HPDE6-E6E7 (cell line): ENCODE measurements around the gene CAT.

Experiments
- DNase-seq: peaks from one replicate; pipeline ENCODE4 v3.0.0; 2011; ENCODE audit warnings: missing footprints; ENCODE audit errors: extremely low spot score

CAT gene

DNA sequence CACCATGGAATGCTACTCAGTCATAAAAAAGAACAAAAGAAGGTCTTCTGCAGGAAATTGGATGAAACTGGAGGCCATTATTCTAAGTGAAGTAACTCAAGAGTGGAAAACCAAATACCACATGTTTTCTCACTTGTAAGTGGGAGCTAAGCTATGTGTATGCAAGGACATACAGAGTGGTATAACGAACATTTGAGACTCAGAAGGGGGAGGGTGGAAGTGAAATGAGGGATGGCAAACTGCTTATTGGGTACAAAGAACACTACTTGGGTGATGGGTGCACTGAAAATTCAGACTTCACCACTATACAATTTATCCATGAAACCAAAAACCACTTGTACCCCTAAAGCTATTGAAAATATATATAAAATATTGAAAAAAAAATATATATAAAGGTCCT lies 13.4 kb upstream of the CAT start:
- no peak for DNase-seq

GRCh38 chr11:34425867-34426266 lies 12.9 kb upstream of the CAT start:
- DNase-seq, result no peak

- no peak for DNase-seq
These were observed 12.0 kb upstream of the CAT start for GRCh38 chr11:34426766-34427185.

GRCh38 chr11:34427186-34427805 lies 11.4 kb upstream of the CAT start:
- peak; percentile 35 for DNase-seq

DNA sequence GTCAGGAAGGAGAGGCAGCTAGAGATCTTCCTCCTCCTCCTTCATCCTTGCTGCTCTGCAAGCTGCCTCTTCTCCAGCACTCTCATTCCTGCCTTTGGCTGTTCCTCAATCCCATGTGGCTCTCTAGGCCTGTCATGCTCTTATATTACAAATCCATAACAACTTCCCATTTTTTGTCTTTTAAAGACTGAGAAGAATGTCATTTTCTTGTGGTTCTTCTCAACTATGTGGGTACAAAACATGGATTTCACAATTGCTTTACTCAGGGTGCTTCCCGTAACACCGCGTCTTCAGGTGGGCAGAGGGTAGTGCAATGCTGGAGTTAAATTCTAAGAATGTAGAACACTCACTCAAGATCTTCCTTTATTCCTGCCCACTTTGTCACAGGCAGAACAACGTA lies 6.8 kb upstream of the CAT start:
- no peak for DNase-seq

DNA sequence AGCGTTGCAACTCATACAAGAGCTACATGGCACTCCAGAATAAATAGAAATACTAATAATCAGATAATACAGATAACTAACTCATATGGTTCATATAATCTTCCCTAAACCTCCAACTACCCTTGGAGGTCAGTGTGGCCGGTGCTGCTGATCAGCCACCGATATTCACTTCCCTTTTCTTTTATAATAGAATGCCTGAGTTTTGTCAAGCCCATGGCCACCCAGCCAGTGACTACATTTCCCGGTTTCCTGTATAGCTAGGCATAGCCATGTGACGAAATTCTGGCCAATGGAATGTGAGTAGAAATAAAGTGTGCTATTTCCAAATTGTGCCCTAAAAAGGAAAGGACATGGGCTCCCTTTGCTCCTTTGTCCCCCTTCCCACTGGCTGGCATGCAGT lies 5.9 kb upstream of the CAT start:
- no peak for DNase-seq

GRCh38 chr11:34433899-34434298 lies 4.8 kb upstream of the CAT start:
- no peak for DNase-seq

DNA sequence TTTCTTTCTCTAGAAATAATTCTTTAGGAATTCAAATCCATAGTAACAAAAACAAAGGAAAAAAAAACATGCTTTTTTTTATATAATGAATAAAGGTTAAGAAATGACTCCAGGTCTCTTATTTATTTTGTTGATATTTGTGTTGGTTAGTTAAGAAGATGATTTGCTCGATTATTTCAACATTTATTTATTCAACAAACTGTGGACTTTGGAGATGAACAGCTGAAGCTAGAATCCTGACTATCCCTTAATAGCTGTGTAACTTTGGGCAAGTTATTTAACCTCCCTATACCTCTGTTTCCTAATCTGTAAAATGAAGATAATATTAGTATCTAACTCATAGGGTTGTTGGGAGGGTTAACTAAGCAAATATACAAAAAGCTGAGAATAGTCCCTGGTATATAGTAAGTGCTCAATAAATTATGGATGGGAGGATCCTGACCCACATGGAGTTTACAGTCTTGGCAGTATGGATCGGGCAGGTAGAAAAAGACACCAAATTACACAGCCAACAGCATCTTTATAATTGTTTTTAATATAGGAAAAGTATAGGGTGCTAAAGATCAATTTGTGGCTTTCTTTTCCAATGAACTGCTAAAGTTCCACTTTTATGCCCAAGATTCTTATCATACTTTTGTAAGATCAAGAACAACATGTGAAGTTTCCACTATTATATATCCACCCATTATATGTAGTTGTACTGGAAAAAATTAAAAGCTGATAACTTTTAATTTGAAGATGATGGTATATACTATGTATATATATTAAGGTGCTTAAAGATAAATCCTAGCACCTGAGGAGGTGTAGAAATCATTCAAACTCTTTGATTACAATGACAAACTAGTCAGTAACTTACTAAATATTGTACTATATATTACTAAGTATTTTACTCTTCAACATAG lies 1.3 kb upstream of the CAT start:
- DNase-seq, result no peak

DNA sequence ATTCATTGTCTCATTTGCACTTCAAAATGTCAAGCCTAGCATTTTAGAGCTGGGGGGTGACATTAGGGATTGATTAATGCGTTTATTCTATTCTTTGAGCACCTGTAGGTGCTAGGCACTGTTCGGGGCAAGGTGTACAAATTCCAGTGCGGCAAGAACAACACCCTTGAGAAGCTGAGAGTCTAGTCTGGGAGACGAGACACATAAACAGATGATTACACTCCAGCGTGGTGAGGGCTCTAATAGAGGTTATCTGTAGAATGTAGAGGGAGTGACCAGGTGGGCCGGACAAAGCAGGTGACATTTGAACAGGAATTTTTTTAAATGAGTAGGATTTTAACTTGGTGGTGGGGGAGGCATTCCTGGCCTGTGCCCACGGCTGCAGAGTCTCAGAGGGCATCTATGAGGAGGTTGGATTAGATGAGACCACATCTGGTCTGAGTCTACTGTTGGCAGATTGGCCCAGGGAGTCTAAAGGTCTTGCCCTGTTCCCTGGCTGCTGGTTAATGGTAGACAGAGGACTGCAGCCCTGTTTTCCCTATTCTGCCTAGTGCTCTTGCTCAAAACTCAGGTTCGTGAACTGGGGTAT lies 970 bp downstream of the CAT start:
- no peak for DNase-seq

DNA sequence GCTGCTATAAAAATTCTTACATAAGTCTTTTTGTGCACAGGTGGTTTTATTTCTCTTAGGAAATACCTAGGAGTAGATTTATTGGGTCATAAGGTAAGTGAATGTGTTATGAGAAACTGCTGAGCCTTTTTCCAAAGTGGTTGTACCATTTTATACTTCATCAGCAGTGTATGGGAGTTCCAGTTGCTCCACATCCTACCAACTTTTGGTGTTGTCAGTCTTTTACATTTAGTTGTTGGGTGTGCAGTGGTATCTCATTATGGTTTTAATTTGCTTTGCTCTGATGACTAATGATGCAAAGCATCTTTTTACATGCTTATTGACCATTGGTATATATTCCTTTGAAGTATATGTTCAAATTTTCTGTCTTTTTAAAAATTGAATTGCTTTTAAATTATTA lies 3.1 kb downstream of the CAT start:
- no peak for DNase-seq

DNA sequence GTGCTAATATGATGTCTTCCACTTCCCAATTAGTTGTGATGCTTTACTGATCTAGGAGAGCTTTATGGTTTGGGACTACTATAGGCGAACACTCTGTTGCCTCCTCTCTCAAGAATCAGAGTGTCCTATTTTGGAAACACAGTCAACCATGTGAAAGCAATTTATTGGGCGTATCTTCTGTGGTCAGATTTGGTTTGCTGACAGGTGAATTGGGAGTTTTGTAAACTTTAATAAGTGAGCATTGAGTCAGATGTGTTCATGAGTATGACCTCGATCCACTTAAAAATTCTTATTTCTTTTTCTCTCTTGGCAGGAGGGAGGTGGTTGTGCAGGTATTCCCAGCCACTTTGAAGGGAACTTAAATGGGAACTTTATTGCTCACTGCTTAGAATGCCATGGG lies 4.4 kb downstream of the CAT start:
- no peak for DNase-seq

DNA sequence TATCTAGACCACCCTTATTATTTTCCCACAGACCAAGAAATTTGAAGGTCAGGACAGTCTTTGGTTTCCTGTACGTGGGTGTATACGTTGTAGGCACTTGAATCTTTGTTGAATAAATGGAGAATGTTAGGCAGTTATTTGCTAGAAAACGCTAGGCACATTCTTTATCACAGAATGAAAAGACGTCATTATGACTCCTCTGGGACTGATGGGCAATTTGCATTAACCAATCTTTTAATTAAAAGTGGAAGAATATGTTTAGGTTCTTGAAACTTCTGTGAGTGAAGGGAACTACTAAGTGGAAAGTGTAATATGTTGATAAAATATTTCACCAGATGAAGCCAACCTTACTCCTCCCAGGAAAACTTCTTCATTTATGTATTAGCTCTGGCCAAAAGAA lies 5.7 kb downstream of the CAT start:
- DNase-seq, result no peak

DNA sequence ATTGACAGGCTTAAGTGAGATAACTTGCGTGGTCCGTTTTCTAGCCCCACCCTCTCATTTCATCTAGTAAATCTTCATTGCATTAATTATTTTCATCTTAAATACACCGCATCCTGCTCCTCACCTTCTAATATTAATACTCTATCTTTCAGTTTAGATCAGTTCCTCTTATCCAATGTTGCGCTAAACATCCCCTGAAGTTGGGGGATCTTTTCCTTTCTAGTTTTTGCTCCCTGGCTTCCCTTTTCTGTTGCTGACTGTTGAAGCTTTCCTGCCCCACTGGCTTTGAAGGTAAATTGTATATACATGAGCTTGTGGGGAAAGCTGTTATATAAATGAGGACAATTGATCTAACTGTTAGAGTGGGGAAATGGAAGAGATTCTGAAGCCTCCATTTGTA lies 7.2 kb downstream of the CAT start:
- DNase-seq, result no peak

DNA sequence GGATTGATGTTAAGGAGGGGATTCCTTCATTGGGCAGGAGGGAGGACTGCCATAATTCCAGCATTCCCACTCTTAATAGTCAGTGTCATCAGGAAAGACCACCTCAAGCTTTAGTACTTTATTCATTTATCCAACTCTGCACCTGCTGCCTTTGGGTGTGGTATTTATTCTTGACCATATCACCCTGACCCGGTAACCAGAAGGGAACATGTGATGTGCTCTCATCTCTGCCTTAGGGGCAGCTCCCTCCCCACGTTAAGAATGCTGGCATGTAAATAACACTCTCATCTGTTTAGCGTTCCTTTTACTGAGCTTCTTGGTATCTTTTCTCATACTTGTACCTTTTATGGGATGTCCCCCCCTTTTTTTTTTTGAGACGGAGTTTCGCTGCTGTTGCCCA lies 7.7 kb downstream of the CAT start:
- no peak for DNase-seq

DNA sequence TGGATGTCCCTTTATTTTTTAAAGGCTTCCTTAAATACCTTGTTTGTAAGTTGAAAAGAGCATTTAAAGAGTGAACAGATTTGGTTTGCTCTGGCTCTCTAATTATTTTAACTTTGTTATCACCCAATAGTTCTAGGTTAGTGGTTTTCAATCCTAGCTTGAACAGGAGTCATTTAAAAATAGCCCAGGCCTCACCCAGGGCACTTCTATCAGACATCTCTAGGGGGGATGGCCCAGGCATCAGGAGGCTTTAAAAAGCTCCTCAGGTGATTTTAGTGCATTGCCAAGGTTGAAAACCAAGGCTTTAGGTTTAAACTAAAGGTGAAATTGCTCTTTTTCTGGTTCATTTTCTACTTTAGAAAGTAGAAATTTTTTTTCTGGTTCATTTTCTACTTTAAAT lies 8.3 kb downstream of the CAT start:
- no peak for DNase-seq

GRCh38 chr11:34448223-34448994 lies 9.7 kb downstream of the CAT start:
- DNase-seq, result no peak

DNA sequence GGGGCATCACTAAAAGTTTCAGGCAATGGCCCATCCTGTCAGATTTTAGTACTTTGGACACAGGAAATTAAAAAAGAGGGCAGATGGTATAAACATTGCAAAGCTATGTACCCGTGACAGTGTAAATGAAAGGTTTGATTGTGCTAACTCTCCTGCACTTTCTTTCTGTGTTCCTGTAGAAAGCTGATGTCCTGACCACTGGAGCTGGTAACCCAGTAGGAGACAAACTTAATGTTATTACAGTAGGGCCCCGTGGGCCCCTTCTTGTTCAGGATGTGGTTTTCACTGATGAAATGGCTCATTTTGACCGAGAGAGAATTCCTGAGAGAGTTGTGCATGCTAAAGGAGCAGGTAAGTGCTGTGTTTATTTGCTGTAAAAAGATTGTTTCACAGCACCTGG lies 10.3 kb downstream of the CAT start:
- no peak for DNase-seq

GRCh38 chr11:34451053-34451452 lies 12.3 kb downstream of the CAT start:
- no peak for DNase-seq

DNA sequence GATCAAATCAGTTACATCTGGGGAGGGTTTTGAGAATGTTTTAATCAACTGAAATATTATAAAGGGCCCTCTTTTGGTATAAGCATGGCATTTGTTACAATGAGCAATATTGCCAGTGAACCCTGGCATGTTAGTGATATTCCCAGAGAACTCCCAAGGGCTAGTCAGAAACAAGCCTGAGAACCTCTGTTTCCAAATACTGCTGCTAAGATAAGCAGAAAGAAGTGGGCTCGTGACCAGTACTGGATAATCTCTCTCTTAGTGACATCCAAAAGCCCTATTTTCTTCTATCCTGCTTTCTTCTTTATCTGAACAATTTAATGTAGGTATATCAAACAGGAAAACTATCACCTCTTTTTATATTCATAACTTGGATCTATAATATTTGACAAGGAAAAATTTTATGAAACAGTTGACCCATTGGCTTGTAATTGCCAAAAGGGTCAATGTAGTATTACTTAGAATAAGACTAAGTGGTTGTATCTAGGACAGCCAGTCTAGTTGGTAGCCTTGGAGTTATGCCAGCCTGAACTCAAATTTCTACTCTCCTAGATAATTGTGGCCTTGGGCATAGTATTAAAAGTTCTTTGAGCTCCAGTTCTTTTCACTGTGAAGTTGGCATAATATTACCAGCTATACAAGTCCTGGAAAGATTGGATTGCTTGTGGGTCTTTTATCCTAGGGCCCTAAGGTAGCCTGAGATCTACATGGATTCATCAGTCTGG lies 15.7 kb downstream of the CAT start:
- DNase-seq, result no peak

GRCh38 chr11:34457607-34458006 lies 18.9 kb downstream of the CAT start:
- DNase-seq, result no peak

DNA sequence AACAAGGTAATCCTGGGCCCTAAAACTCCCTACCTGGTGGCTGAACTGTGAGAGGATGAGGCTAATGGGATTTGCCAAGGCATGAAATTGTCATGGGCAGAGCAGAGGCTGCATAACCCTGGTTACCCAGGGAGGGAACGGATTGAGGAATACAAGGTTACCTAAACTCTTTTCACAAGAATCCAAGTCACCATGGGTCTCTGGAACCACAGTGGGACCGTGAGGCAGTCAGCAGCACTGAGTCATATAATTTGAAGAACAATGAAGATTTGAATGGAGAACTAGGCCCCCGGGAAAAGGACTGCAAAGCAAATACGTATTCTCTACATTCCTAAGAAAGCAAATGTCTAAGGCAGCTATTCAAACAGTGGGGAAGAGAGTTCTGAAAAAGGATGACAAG lies 19.8 kb downstream of the CAT start:
- DNase-seq, result no peak
